Liver (tissue), 9 donors: ENCODE measurements around the gene CCDC187. TPM values are rescaled to one million over a fixed set of nuclear protein-coding genes. Genes with fewer than 3 reads are reported as not detected.

Source experiments
- DNase-seq: peaks from one replicate; pipeline ENCODE4 v3.0.0-alpha.2; 2017; ENCODE audit warnings: low spot score
- H3K27ac ChIP-seq, 2 donors: one replicate each; pipeline ENCODE4 v1.7.0; 2013; ENCODE audit warnings: inconsistent platforms in 2 of 2, low read length in 2 of 2, control low read depth in 1 of 2, low read depth in 1 of 2, mild to moderate bottlenecking in 1 of 2
- H3K27me3 ChIP-seq, 4 donors: one replicate each; pipeline versions ENCODE4 v1.6.1 to v1.7.0; 2013; ENCODE audit warnings: low read length in 3 of 4, inconsistent platforms in 1 of 4, mild to moderate bottlenecking in 1 of 4, moderate library complexity in 1 of 4; ENCODE audit not compliant: control insufficient read depth in 4 of 4, insufficient read depth in 4 of 4
- H3K36me3 ChIP-seq, 4 donors: one replicate each; pipeline versions ENCODE4 v1.6.1 to v1.7.0; 2013; ENCODE audit warnings: low read length in 3 of 4, mild to moderate bottlenecking in 3 of 4, low read depth in 1 of 4, moderate library complexity in 1 of 4; ENCODE audit not compliant: control insufficient read depth in 4 of 4, insufficient read depth in 3 of 4
- H3K4me1 ChIP-seq, 4 donors: one replicate each; pipeline versions ENCODE4 v1.6.1 to v1.7.0; 2013; ENCODE audit warnings: low read length in 3 of 4, mild to moderate bottlenecking in 3 of 4, moderate library complexity in 1 of 4; ENCODE audit not compliant: control insufficient read depth in 4 of 4, insufficient read depth in 4 of 4
- H3K4me3 ChIP-seq, 3 donors: one replicate each; pipeline versions ENCODE4 v1.6.1 to v1.7.0; 2013; ENCODE audit warnings: low read length in 3 of 3, control low read depth in 1 of 3, low read depth in 1 of 3, mild to moderate bottlenecking in 1 of 3
- H3K9ac ChIP-seq, 2 donors: one replicate each; pipeline ENCODE4 v1.7.0; 2013; ENCODE audit warnings: low read length in 2 of 2, mild to moderate bottlenecking in 2 of 2, moderate library complexity in 2 of 2, control low read depth in 1 of 2, low read depth in 1 of 2
- H3K9me3 ChIP-seq, 4 donors: one replicate each; pipeline versions ENCODE4 v1.6.1 to v1.7.0; 2013; ENCODE audit warnings: low read length in 3 of 4; ENCODE audit not compliant: control insufficient read depth in 4 of 4
- ATF3 ChIP-seq: IDR thresholded peaks from 2 replicates; pipeline ENCODE4 v1.6.1; 2016; ENCODE audit warnings: antibody characterized with exemption
- EGR1 ChIP-seq, 2 donors: IDR thresholded peaks; 2 replicates each; pipeline ENCODE4 v1.6.1; 2016 to 2018; ENCODE audit warnings: antibody characterized with exemption in 2 of 2, low read depth in 2 of 2
- FOXA1 ChIP-seq: IDR thresholded peaks from 2 replicates; pipeline ENCODE4 v1.6.1; 2016; ENCODE audit warnings: antibody characterized with exemption
- FOXA2 ChIP-seq: IDR thresholded peaks from 2 replicates; pipeline ENCODE4 v1.6.1; 2016; ENCODE audit warnings: antibody characterized with exemption
- GABPA ChIP-seq, 2 donors: IDR thresholded peaks in 1 of 2; conservative IDR thresholded peaks in 1 of 2; 2 replicates each; pipeline ENCODE4 v1.6.1; 2016; ENCODE audit warnings: antibody characterized with exemption in 2 of 2, mild to moderate bottlenecking in 1 of 2, moderate library complexity in 1 of 2
- HNF4A ChIP-seq, 2 donors: conservative IDR thresholded peaks; 2 replicates each; pipeline ENCODE4 v1.6.1; 2016; ENCODE audit warnings: antibody characterized with exemption in 2 of 2, mild to moderate bottlenecking in 2 of 2
- HNF4G ChIP-seq: IDR thresholded peaks from 2 replicates; pipeline ENCODE4 v1.6.1; 2016; ENCODE audit warnings: antibody characterized with exemption
- JUND ChIP-seq, 2 donors: IDR thresholded peaks; 2 replicates each; pipeline ENCODE4 v1.6.1; 2016; ENCODE audit warnings: antibody characterized with exemption in 2 of 2
- NR2F2 ChIP-seq: IDR thresholded peaks from 2 replicates; pipeline ENCODE4 v1.6.1; 2016; ENCODE audit warnings: antibody characterized with exemption
- RAD21 ChIP-seq, 2 donors: IDR thresholded peaks; 2 replicates each; pipeline ENCODE4 v1.6.1; 2016; ENCODE audit warnings: antibody characterized with exemption in 2 of 2, mild to moderate bottlenecking in 2 of 2
- REST ChIP-seq: IDR thresholded peaks from 2 replicates; pipeline ENCODE4 v1.6.1; 2016; ENCODE audit warnings: antibody characterized with exemption, mild to moderate bottlenecking
- RXRA ChIP-seq, 2 donors: IDR thresholded peaks; 2 replicates each; pipeline ENCODE4 v1.6.1; 2017 to 2018; ENCODE audit warnings: antibody characterized with exemption in 2 of 2, mild to moderate bottlenecking in 1 of 2
- SP1 ChIP-seq: IDR thresholded peaks from 2 replicates; pipeline ENCODE4 v1.6.1; 2018; ENCODE audit warnings: antibody characterized with exemption, mild to moderate bottlenecking
- TAF1 ChIP-seq: conservative IDR thresholded peaks from 2 replicates; pipeline ENCODE4 v1.6.1; 2016; ENCODE audit warnings: antibody characterized with exemption, mild to moderate bottlenecking
- YY1 ChIP-seq: IDR thresholded peaks from 2 replicates; pipeline ENCODE4 v1.6.1; 2016; ENCODE audit warnings: antibody characterized with exemption, mild to moderate bottlenecking
- WGBS: extraction: QIAGEN DNeasy Blood & Tissue Kit; methylation state at CpG from one replicate; pipeline ENCODE4 v1.1.7; 2013; 5-methylcytosine and 5-hydroxymethylcytosine counted together
- polyA plus RNA-seq, 2 donors: library from polyadenylated mRNA; stranded (reverse) in 1 of 2; unstranded in 1 of 2; fragments of 200-250 nt in 1 of 2; fragments of >200 nt in 1 of 2; fragmentation: Nextera tagmentation in 1 of 2; extraction: Ambion mirVana in 1 of 2; gene quantifications; one replicate each; pipeline versions ENCODE4 v1.2.1 to v1.2.3, GENCODE V29; 2013 to 2015
- total RNA-seq, 2 donors: library from RNA; depleted of rRNA; stranded (reverse); fragments of >200 nt; gene quantifications; one replicate each; pipeline ENCODE4 v1.2.3, GENCODE V29; 2014
- TF ChIP-seq, protein P1 (sequence below): fragments of 150-350 bp; IDR thresholded peaks from 2 replicates; pipeline ENCODE4 v1.5.1; 2017; ENCODE audit warnings: improper control_type of control experiment, low read depth, low read length; ENCODE audit not compliant: missing input control
- TF ChIP-seq, protein P2 (sequence below): IDR thresholded peaks from 2 replicates; pipeline ENCODE4 v1.6.1; 2016; ENCODE audit warnings: antibody characterized with exemption
- donor health status: healthy.
- donor health status: healthy.
- donor health status: healthy.
- donor health status: healthy.
- donor health status: healthy.

CCDC187 gene
- total and polyA plus RNA-seq, 4 donors: 0.05 TPM; not detected in 3

- peaks cover 0 to 10% (median 0%) of the 10 kb centered on the region in 4 donors for H3K4me1 ChIP-seq
- H3K27ac ChIP-seq: no peak overlapping the region
- no peak overlapping the region for H3K4me3 ChIP-seq
- no peak overlapping the region for H3K9ac ChIP-seq
- DNase-seq: no peak
- no peaks in the 10 kb centered on the region for H3K9me3 ChIP-seq
- WGBS: 86% methylated on average over 19 of the region's 19 CpGs
- H3K36me3 ChIP-seq: no peaks in the 10 kb centered on the region
- TF ChIP-seq FOXA1 (no peak), EGR1 (IDR thresholded peaks at IDR 0.05; ENCODE audit: low read depth in 2 of 2) (no peak), TAF1 (no peak), YY1 (no peak), ATF3 (no peak), HNF4A (conservative IDR thresholded peaks at IDR 0.05) (no peak), GABPA (IDR thresholded peaks at IDR 0.05 in 1 of 2, conservative IDR thresholded peaks at IDR 0.05 in 1 of 2) (no peak), JUND (IDR thresholded peaks at IDR 0.05) (no peak), SP1 (no peak), NR2F2 (no peak), HNF4G (no peak), REST (no peak), RXRA (IDR thresholded peaks at IDR 0.05) (no peak), RAD21 (IDR thresholded peaks at IDR 0.05) (no peak), FOXA2 (no peak)
- TF ChIP-seq, protein P1, sequence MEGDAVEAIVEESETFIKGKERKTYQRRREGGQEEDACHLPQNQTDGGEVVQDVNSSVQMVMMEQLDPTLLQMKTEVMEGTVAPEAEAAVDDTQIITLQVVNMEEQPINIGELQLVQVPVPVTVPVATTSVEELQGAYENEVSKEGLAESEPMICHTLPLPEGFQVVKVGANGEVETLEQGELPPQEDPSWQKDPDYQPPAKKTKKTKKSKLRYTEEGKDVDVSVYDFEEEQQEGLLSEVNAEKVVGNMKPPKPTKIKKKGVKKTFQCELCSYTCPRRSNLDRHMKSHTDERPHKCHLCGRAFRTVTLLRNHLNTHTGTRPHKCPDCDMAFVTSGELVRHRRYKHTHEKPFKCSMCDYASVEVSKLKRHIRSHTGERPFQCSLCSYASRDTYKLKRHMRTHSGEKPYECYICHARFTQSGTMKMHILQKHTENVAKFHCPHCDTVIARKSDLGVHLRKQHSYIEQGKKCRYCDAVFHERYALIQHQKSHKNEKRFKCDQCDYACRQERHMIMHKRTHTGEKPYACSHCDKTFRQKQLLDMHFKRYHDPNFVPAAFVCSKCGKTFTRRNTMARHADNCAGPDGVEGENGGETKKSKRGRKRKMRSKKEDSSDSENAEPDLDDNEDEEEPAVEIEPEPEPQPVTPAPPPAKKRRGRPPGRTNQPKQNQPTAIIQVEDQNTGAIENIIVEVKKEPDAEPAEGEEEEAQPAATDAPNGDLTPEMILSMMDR: no peak
- TF ChIP-seq, protein P2, sequence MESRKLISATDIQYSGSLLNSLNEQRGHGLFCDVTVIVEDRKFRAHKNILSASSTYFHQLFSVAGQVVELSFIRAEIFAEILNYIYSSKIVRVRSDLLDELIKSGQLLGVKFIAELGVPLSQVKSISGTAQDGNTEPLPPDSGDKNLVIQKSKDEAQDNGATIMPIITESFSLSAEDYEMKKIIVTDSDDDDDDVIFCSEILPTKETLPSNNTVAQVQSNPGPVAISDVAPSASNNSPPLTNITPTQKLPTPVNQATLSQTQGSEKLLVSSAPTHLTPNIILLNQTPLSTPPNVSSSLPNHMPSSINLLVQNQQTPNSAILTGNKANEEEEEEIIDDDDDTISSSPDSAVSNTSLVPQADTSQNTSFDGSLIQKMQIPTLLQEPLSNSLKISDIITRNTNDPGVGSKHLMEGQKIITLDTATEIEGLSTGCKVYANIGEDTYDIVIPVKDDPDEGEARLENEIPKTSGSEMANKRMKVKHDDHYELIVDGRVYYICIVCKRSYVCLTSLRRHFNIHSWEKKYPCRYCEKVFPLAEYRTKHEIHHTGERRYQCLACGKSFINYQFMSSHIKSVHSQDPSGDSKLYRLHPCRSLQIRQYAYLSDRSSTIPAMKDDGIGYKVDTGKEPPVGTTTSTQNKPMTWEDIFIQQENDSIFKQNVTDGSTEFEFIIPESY: no peak
- H3K27me3 ChIP-seq: no peaks in the 10 kb centered on the region
Observed at GRCh38 chr9:136292026-136292538, 11.8 kb downstream of the CCDC187 start.
